Embryonic facial prominence (tissue), 1 donor: ENCODE measurements around the gene NBPF11.
"Not testable (repeated sequence)": the region's sequence is repeated elsewhere in the genome, so short reads cannot be mapped to it uniquely, and the experiment has no call there.

ENCODE experiments used
- DNase-seq: peaks from one replicate; pipeline ENCODE4 v3.0.0-alpha.2; 2016; ENCODE audit errors: extremely low spot score

Gene NBPF11

DNA sequence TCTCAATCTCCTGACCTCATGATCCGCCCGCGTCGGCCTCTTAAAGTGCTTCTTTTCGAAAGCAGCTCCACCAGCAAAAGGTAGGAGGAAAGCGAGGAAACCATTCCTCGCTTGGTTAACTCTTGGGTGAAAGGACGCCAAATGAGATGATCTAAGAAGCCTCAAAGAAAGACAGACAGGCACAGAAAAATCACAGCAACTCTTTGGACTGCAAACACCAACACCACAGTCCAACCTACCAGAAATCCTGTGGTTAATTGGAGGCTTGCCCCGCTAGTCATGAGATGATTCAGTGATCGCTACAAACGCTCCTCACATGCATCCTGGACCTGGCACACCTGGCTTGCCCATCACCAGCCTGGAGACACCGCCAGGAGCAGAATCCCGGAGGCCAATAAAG lies 1.1 kb downstream of the NBPF11 start:
- not testable (repeated sequence) for DNase-seq

DNA sequence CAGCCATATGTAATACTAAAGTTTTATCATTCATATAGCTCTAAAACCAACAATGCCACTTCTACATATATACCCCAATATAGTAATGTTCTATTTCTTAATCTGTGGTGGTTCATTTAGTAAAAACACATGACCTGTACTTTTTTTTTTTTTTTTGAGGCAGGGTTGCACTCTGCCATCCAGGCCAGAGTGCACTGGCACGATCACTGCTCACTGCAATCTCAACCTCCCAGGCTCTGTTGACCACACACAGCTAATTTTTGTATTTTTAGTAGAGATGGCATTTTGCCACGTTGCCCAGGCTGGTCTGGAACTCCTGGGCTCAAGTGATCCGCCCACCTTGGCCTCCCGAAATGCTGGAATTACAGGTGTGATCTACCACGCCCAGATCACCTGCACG lies 2.1 kb downstream of the NBPF11 start:
- DNase-seq, result not testable (repeated sequence)

DNA sequence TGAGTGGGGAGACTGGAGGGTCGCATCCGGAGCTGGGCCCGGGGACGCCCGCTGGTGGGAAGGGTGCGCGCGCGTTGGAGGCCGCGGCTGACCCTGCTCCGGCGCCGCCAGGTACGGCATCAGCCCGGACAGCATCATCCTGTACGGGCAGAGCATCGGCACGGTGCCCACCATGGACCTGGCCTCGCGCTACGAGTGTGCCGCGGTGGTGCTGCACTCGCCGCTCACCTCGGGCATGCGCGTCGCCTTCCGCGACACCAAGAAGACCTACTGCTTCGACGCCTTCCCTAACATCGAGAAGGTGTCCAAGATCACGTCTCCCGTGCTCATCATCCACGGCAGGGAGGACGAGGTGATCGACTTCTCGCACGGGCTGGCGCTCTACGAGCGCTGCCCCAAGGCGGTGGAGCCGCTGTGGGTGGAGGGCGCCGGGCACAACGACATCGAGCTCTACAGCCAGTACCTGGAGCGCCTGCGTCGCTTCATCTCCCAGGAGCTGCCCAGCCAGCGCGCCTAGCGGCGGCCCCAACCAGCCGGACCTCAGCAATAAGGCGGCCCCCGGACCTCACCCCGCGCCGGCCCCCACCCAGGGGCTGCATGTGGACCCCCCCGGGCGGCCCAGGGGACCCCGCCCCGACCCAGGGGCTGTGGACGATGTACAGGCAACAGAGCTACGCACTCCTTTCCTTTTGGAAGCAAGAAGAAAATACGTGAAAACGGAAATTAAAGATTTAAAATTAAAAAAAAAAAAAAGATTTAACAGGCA lies 2.8 kb downstream of the NBPF11 start:
- DNase-seq, result not testable (repeated sequence)

DNA sequence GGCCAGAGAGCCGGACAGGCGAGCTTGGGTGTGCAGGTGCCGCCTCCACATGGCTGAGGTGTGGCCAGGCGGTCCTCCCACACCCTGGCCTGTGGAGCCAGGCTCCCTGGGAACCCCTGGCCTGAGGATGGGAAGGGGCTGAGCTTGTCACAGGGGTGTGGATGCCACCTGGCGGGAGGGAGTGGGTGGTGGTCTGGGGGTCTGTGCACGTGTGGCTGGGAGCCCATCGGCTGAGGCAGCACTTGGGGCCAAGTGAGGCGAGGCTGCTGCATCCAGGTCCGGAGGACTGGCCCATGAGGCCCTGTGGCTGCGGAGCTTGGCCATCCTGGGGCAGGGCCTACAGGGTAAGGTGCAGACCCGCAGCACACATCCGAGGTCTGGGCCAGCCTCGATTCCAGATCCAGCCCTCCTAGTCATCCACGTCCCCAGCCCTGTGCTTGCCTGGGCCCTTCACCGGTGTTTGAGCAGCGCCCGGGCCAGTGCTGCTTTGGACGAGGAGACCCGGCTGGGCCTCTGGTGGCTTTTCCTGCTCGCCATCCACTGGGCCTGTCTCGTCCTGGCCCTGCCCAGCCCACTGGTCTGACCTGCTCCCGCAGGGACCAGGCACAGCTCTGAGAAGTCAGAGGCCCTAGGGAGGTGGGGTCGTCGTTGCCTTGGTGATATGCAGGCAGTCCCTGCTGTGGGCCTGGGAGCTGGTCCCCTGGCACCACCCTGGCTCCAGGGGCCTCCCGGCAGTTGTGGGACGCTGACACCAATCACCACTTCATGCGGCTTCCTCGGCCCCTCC lies 4.8 kb downstream of the NBPF11 start:
- not testable (repeated sequence) for DNase-seq

DNA sequence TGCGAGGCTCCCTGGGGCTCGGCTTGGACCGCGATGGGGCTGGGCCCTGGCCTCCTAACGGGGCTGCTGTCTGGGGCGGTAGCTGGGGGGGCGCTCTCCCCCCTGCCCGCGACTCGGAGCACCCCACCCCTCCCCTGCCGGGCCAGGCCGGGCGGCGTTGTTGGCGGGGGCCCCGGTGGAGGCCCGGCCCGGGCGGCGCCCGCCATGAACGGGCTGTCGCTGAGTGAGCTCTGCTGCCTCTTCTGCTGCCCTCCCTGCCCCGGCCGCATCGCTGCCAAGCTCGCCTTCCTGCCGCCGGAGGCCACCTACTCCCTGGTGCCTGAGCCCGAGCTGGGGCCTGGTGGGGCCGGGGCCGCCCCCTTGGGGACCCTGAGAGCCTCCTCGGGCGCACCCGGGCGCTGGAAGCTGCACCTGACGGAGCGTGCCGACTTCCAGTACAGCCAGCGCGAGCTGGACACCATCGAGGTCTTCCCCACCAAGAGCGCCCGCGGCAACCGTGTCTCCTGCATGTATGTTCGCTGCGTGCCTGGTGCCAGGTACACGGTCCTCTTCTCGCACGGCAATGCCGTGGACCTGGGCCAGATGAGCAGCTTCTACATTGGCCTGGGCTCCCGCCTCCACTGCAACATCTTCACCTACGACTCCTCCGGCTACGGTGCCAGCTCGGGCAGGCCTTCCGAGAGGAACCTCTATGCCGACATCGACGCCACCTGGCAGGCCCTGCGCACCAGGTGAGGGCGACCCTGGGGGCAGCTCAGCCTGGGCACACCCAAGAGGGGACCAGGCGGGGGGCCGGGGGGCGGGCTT lies 5.7 kb downstream of the NBPF11 start:
- not testable (repeated sequence) for DNase-seq

DNA sequence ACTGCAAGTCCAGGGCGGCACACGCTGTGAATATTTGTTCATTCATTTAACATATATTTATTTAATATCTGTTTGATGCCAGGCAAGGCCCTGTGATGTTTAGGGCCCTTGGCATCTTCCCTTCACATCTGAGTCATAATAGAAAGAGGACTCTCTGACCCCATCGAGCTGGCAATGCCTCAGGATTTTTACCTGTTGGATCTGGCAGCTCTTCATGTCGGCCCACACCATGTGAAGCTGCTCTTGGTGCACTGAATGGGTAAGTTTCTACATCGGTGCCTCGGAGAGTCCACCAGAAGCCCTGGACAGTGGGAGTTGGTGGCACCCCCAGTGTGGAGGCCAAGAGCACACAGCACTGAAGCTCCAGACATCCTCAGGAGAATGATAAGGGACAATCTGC lies 8.9 kb downstream of the NBPF11 start:
- not testable (repeated sequence) for DNase-seq

DNA sequence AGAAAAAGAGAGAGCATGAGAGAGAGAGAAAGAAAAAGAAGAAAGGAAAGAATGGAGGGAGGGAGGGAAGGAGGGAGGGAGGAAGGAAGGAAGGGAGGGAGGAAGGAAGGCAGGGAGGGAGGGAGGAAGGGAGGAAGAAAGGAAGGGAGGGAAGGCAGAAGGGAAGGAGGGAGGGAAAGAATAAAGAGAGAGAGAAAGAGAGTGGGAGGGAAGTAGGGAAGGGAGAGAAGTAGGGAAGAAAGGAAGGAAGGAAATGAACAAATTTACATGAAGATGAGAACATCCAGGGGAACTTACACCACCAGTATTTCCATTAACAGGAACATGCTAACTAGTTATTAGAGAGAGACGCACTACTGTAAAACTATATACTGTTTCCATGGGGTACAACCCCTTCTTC lies 10.1 kb downstream of the NBPF11 start:
- not testable (repeated sequence) for DNase-seq

DNA sequence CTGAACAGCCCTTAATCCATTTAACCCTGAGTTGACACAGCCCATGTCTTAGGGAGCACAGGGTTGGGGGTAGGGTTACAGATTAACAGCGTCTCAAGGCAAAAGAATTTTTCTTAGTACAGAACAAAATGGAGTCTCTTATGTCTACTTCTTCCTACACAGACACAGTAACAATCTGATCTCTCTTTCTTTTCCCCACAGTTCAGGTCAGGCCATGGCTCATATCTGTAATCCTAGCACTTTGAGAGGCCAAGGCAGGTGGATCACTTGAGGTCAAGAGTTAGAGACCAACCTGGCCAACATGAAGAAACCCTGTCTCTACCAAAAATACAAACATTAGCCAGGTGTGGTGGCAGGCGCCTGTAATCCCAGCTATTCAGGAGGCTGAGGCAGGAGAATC lies 13.5 kb downstream of the NBPF11 start:
- DNase-seq, result not testable (repeated sequence)

DNA sequence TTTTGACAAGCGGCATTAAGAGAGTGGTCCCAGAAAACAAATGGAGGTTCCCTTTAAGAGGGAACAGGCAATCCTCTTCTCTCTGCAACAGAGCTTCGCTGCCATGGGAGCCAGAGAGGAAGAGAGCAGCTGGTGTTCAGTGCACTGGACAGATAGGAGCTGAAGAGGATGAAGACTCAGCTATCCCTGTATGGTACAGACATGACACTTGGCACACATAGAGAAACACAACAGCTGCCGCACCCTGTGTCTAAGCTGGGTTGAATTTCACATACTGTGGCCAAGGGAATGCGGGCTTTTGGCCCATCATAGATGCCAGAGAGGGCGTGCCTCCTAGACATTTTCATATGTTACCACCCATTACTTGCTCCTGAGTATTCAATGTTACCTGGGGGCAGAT lies 29.7 kb downstream of the NBPF11 start:
- not testable (repeated sequence) for DNase-seq

DNA sequence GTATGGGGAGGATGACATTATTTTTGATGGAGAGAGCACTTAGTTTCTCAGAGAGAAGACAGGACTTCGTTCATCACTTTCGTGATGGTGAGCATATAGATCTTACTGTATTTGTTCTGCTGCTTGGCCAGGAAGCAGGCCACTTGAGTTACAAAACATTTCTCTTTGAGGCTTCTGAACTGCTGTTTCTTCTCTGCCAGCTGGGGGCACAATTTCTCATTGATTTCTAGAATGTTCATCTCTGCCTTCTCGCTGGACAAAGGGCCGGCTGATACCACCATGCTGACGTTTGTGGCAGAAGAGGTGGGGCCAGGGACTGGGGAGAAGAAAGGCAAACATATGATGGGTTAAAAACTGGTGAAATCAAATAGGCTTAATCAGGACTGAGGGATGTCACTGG lies 31.7 kb downstream of the NBPF11 start:
- not testable (repeated sequence) for DNase-seq

DNA sequence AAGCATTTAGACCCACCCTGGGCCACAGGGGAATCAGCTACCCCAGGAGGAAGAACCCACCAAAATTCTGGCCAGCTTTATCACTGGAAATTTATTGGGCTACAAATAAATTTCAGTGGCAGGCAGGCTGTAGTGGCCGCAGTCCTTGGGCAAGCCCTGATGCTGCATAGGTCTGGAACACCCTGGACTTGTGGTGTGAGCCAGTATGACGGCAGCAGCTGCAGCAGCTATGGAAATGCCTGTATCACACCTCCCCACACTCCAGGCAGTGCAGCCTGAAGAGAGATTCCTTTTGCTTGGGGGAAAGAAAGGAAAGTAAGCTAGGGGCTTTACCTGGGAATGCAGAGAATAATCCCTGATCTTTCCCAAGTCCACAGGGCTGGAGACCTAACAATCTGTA lies 56.3 kb downstream of the NBPF11 start:
- DNase-seq, result not testable (repeated sequence)

DNA sequence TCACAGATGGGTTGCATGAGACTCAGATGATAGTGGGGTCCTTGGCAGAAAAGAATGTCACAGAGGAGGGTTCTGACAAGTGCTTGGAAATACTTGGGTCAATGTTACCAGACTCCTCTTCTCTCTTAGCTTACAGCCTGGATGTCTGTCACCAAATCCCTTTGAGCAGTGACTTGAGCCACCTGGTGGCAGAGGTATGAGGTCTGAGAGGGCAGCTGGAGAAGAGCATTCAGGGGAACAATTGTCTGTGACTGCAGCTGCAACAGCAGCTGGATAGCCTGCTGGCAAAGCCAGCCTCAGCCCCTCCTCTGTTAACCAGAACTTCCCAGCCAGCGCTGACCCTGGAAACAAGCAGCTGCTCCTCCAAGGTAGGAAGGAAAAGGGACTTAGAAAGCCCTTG lies 65.9 kb downstream of the NBPF11 start:
- DNase-seq, result not testable (repeated sequence)

DNA sequence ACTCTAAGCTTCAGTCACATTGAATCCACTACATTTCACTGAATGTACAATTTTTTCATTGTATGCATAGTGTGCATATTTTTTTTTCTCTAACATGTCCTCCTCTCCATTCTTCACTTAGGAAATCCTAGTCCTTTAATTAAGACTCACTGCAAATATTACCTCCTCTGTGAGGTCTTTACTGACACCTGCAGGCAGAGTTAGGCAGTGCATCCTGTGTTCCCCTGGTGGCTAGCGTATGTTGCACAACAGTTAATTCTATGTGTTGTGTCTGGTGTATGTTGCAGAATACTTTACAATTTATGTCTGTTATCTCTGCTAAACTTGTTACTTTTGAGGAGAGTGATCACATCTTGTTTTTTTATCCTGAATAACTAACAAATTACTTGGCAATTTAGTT lies 70.9 kb downstream of the NBPF11 start:
- DNase-seq, result not testable (repeated sequence)

DNA sequence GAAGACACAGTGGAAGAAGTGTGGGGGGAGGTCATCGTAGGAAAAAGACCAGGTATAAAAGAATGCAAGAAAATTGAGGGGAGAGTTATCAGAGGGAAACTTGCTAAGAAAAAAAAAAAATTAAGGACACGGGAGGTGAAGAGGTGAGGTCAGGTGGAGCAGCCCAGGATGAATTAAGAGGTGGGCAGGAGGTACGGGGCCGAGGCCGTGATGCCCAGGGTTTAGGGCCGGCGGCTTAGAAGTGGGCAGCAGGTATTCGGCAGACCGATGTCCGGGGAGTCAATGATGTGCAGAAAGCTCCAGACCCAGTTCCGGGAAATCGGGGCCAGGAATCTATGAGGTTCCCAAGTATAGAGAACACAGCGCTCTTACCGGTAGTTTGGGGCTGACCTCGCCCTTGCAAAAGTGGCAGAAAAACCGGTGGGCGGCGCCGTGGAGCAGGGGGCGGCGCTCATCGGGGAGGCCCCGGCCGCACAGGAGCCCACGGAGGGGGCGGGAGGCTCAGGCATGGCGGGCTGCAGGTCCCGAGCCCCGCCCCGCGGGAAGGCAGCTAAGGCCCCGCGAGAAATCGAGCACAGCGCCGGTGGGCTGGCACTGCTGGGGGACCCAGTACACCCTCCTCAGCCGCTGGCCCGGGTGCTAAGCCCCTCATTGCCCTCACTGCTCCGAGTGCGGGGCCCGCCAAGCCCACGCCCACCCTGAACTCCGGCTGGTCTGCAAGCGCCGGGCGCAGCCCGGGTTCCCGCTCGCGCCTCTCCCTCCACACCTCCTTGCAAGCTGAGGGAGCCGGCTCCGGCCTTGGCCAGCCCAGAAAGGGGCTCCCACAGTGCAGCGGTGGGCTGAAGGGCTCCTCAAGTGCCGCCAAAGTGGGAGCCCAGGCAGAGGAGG lies 73.2 kb downstream of the NBPF11 start:
- not testable (repeated sequence) for DNase-seq

DNA sequence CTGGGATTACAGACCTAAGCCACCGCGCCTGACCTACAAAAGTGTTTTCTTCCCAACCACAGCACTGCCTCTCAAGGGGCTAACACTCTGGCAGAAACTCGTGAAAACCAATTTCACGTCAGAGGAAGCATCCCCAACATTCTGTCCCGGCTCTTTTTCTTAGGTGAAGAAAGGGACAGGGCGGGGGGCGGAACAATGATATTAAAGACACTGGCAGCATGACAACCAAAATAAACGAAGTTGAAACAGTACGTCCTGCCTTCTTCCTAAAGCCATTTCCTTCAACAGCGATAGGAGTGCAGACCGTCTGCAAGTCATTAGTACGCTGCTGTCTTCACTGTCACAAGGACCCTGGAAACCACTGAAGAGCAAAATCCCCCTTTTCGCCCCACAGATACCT lies 74.0 kb downstream of the NBPF11 start:
- not testable (repeated sequence) for DNase-seq

DNA sequence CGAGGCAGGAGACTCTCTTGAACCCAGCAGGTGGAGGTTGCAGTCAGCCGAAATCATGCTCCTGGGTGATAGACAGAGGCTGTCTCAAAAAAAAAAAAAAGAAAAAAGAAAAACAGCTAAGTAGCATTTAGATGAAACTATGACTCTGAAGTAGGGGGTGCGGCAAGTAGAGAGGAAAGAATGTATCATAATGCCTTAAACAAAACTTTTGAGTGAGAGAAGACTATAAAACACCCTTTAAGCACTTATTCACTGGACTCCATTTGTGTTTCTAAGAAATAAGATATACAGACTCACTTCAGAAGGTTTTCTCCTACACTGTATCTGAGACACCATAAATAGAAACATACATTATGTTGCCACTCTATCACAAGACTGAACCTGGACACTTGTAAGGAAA lies 74.6 kb downstream of the NBPF11 start:
- DNase-seq, result not testable (repeated sequence)

DNA sequence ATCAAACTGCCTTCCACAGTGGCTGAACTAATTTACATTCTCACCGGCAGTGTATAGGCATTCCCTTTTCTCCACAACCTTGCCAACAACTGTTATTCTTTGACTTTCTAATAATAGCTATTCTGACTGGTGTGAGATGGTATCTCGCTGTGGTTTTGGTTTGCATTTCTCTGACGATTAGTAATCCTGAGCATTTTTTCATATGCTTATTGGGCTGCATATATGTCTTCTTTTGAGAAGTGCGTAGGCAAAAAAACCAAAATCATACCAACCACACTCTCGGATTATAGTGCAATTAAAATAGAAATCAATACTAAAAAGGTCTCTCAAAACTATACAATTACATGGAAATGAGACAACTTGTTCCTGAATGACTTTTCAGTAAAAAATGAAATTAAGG lies 78.7 kb downstream of the NBPF11 start:
- not testable (repeated sequence) for DNase-seq

DNA sequence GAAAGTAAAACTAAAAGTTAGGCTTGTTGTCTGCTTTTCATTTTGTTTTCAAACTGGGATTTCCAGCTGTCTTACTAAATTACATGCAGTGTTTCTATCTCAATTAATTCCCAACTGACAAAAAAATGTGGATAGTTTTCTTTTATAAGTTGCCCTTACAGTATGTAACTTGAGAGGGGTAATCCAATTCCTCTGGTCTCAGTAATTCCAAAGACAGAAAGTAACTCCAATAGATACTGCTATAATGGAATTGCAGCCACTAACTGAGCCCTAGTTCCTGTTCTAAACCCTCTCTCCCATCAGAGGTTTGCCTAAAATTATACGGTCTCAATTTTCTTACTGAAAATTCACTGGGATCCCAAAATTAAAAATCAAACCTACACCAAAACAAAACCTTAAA lies 83.5 kb downstream of the NBPF11 start:
- not testable (repeated sequence) for DNase-seq

DNA sequence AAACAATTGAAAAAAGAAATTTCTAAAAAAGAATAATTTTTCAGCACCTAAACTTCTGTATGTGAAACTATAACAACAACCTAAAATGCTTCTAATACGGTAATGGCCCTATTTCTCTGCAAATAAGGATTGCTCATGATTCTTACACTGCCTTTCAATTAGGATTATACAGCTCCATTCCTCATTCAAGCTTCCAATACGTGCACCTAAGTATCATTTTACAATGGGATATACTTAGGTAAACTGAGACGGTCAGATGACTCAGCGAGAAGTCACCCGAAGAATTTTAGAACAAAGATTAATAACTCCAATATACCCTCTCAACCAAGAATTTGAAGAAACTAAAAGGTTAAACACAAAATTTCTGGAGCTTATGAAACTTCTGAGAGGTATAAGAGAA lies 83.9 kb downstream of the NBPF11 start:
- not testable (repeated sequence) for DNase-seq

DNA sequence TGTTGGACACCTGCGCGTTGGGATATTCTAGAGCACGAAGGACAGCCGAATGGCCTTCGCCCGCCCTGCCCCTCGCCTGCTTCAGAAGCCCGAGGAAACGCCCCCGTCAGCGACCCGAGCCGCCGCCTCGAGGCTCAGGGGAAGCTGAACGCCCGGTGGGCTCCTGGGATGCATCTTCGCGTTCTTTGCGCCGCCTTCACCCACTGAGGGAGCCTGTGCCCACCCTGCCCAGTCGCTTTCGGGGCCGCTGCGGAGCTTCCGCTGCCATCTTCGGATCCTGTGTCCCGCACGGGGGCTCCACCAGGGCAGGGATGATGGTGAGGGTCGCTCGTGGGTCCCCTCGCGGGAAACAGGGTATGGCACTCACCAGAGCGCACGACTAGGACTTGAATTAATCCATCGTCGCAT lies 91.8 kb downstream of the NBPF11 start:
- not testable (repeated sequence) for DNase-seq

DNA sequence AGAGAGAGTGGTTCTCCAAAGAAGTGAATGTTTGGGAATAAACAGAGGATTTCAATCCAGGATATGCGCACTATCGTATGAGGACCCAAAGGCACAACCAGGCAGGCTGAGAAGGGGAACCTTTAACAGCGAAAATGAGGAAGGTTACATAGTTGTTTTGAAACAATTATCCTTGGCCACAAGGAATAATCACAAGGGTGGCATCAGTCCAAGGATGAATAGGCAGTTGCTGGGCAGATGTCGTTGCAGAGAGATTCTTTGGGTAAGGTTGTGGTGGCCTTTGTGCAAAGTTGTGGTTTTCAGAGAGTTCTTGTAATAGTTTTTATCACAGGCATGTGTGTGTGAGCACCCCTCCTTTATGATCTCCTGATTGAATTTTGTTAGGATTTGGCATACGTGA lies 94.7 kb downstream of the NBPF11 start:
- not testable (repeated sequence) for DNase-seq
